Subcutaneous abdominal adipose tissue (tissue), 5 donors: Measurements from ENCODE around the gene TMTC2.
"Not testable (repeated sequence)": the region's sequence is repeated elsewhere in the genome, so short reads cannot be mapped to it uniquely, and the experiment has no call there.

Experiments
- H3K27ac ChIP-seq: one replicate; pipeline ENCODE4 v1.7.0; 2013; ENCODE audit warnings: low read depth, mild to moderate bottlenecking, inconsistent platforms, low read length, moderate library complexity
- H3K27me3 ChIP-seq, 5 donors: one replicate each; pipeline ENCODE4 v1.7.0; 2013; ENCODE audit warnings: low read length in 5 of 5, inconsistent platforms in 1 of 5; ENCODE audit not compliant: control insufficient read depth in 5 of 5, insufficient read depth in 4 of 5
- H3K36me3 ChIP-seq, 5 donors: one replicate each; pipeline ENCODE4 v1.7.0; 2013; ENCODE audit warnings: low read length in 5 of 5; ENCODE audit not compliant: control insufficient read depth in 5 of 5, insufficient read depth in 5 of 5
- H3K4me1 ChIP-seq, 5 donors: one replicate each; pipeline ENCODE4 v1.7.0; 2013; ENCODE audit warnings: low read length in 5 of 5, mild to moderate bottlenecking in 3 of 5, moderate library complexity in 1 of 5; ENCODE audit not compliant: control insufficient read depth in 5 of 5, insufficient read depth in 5 of 5
- H3K4me3 ChIP-seq, 5 donors: one replicate each; pipeline ENCODE4 v1.7.0; 2013; ENCODE audit warnings: low read length in 5 of 5, low read depth in 1 of 5
- H3K9ac ChIP-seq, 5 donors: one replicate each; pipeline ENCODE4 v1.7.0; 2013; ENCODE audit warnings: low read length in 5 of 5, mild to moderate bottlenecking in 4 of 5, moderate library complexity in 3 of 5
- H3K9me3 ChIP-seq, 5 donors: one replicate each; pipeline ENCODE4 v1.7.0; 2013; ENCODE audit warnings: low read length in 5 of 5; ENCODE audit not compliant: control insufficient read depth in 5 of 5
- donor health status: healthy.
- donor health status: healthy.
- donor health status: healthy.
- donor health status: healthy.
- donor health status: healthy.

The TMTC2 gene

GRCh38 chr12:82832981-82833380 lies 146.3 kb downstream of the TMTC2 start:
- Histone ChIP-seq H3K4me1 (peaks cover 0 to 3% (median 0%) of the 10 kb centered on the region in 5 donors), H3K9me3 (no peaks in the 10 kb centered on the region), H3K9ac (no peak overlapping the region), H3K27ac (no peak overlapping the region), H3K36me3 (no peaks in the 10 kb centered on the region), H3K4me3 (no peak overlapping the region), H3K27me3 (no peaks in the 10 kb centered on the region)

- Histone ChIP-seq H3K36me3 (no peaks in the 10 kb centered on the region), H3K27ac (no peak overlapping the region), H3K4me1 (peaks cover 0 to 3% (median 0%) of the 10 kb centered on the region in 5 donors), H3K27me3 (no peaks in the 10 kb centered on the region), H3K9ac (no peak overlapping the region), H3K4me3 (no peak overlapping the region), H3K9me3 (no peaks in the 10 kb centered on the region)
Observed at GRCh38 chr12:82833481-82833880, 146.8 kb downstream of the TMTC2 start.

GRCh38 chr12:82835217-82835616 lies 148.5 kb downstream of the TMTC2 start:
- Histone ChIP-seq H3K4me1 (peaks cover 0 to 4% (median 0%) of the 10 kb centered on the region in 5 donors), H3K27ac (no peak overlapping the region), H3K9ac (no peak overlapping the region), H3K27me3 (no peaks in the 10 kb centered on the region), H3K9me3 (no peaks in the 10 kb centered on the region), H3K4me3 (no peak overlapping the region), H3K36me3 (no peaks in the 10 kb centered on the region)

GRCh38 chr12:82838131-82838551 lies 151.4 kb downstream of the TMTC2 start:
- Histone ChIP-seq H3K27ac (no peak overlapping the region), H3K4me3 (no peak overlapping the region), H3K9me3 (no peaks in the 10 kb centered on the region), H3K9ac (no peak overlapping the region), H3K36me3 (no peaks in the 10 kb centered on the region), H3K4me1 (peaks cover 0 to 4% (median 0%) of the 10 kb centered on the region in 5 donors), H3K27me3 (no peaks in the 10 kb centered on the region)

GRCh38 chr12:82838827-82839226 lies 152.1 kb downstream of the TMTC2 start:
- Histone ChIP-seq H3K27ac (no peak overlapping the region), H3K4me3 (no peak overlapping the region), H3K4me1 (peaks cover 0 to 4% (median 0%) of the 10 kb centered on the region in 5 donors), H3K9me3 (no peaks in the 10 kb centered on the region), H3K27me3 (no peaks in the 10 kb centered on the region), H3K36me3 (no peaks in the 10 kb centered on the region), H3K9ac (no peak overlapping the region)

GRCh38 chr12:82839796-82840195 lies 153.1 kb downstream of the TMTC2 start:
- no peaks in the 10 kb centered on the region for H3K36me3 ChIP-seq
- no peak overlapping the region for H3K27ac ChIP-seq
- no peak overlapping the region for H3K9ac ChIP-seq
- no peak overlapping the region for H3K4me3 ChIP-seq
- no peaks in the 10 kb centered on the region for H3K27me3 ChIP-seq
- H3K4me1 ChIP-seq: peaks cover 0 to 4% (median 0%) of the 10 kb centered on the region in 5 donors
- no peaks in the 10 kb centered on the region for H3K9me3 ChIP-seq

- no peak overlapping the region for H3K27ac ChIP-seq
- peaks cover 0 to 4% (median 0%) of the 10 kb centered on the region in 5 donors for H3K4me1 ChIP-seq
- H3K9me3 ChIP-seq: no peaks in the 10 kb centered on the region
- no peak overlapping the region for H3K9ac ChIP-seq
- no peaks in the 10 kb centered on the region for H3K27me3 ChIP-seq
- no peaks in the 10 kb centered on the region for H3K36me3 ChIP-seq
- no peak overlapping the region for H3K4me3 ChIP-seq
Observed at GRCh38 chr12:82841487-82841904, 154.8 kb downstream of the TMTC2 start.

GRCh38 chr12:82842480-82842879 lies 155.8 kb downstream of the TMTC2 start:
- H3K4me3 ChIP-seq: no peak overlapping the region
- no peaks in the 10 kb centered on the region for H3K9me3 ChIP-seq
- H3K36me3 ChIP-seq: no peaks in the 10 kb centered on the region
- H3K9ac ChIP-seq: no peak overlapping the region
- no peak overlapping the region for H3K27ac ChIP-seq
- peaks cover 0 to 4% (median 0%) of the 10 kb centered on the region in 5 donors for H3K4me1 ChIP-seq
- no peaks in the 10 kb centered on the region for H3K27me3 ChIP-seq

- not testable (repeated sequence) for H3K9ac ChIP-seq, H3K36me3 ChIP-seq, H3K4me3 ChIP-seq, H3K9me3 ChIP-seq, H3K27ac ChIP-seq, H3K4me1 ChIP-seq, H3K27me3 ChIP-seq
Observed at GRCh38 chr12:82845076-82845475, 158.4 kb downstream of the TMTC2 start.

GRCh38 chr12:82848845-82849244 lies 162.1 kb downstream of the TMTC2 start:
- Histone ChIP-seq H3K27me3 (no peaks in the 10 kb centered on the region), H3K36me3 (no peaks in the 10 kb centered on the region), H3K9me3 (no peaks in the 10 kb centered on the region), H3K27ac (no peak overlapping the region), H3K9ac (no peak overlapping the region), H3K4me1 (peaks cover 0 to 7% (median 0%) of the 10 kb centered on the region in 5 donors), H3K4me3 (no peak overlapping the region)

GRCh38 chr12:82852529-82852928 lies 165.8 kb downstream of the TMTC2 start:
- no peak overlapping the region for H3K27ac ChIP-seq
- no peaks in the 10 kb centered on the region for H3K9me3 ChIP-seq
- peaks cover 0 to 7% (median 4%) of the 10 kb centered on the region in 5 donors for H3K4me1 ChIP-seq
- H3K27me3 ChIP-seq: no peaks in the 10 kb centered on the region
- no peak overlapping the region for H3K4me3 ChIP-seq
- peaks cover 0 to 5% (median 0%) of the 10 kb centered on the region in 5 donors for H3K36me3 ChIP-seq
- no peak overlapping the region for H3K9ac ChIP-seq
